ENCODE measurements around the gene EDAR.

EDAR gene

GRCh38 chr2:108941767-108942166 lies 47.3 kb downstream of the EDAR start:
- no peak for TF ChIP-seq CTCF (IDR thresholded peaks at IDR 0.05; ENCODE audit: control insufficient read depth, insufficient read depth, low read depth, low read length, missing control alignments)
- no peak overlapping the region for H3K4me3 ChIP-seq (ENCODE audit: control insufficient read depth, low read depth, low read length)
- DNase-seq (ENCODE audit: low read depth), result no peak

DNA sequence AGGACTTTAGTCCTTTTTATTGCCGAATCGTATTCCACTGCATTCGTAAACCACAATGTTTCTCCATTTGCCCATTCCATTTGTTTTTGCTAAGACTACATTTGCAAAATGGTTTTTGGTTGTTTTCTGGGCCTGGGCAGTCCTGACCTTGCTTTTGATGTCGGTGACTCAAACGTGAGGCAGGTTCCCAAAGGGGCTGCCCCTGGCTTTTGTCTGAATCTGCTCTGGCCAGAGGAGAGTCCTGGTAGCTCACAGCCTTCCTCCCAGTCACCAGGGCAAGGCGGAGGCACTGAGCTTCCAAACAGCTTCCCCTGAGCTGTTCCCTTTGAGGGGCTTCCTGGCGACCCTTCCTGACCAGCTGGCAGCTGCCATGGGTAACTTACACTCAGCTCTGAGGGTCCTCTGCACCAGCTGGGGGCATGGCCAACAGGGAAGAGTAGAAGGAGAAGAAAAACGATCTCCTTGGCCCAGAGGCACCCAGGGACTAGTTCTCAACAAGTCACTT lies 47.8 kb downstream of the EDAR start:
- no peak for DNase-seq (ENCODE audit: low read depth)
- no peak for TF ChIP-seq CTCF (IDR thresholded peaks at IDR 0.05; ENCODE audit: control insufficient read depth, insufficient read depth, low read depth, low read length, missing control alignments)
- H3K4me3 ChIP-seq (ENCODE audit: control insufficient read depth, low read depth, low read length), result no peak overlapping the region

DNA sequence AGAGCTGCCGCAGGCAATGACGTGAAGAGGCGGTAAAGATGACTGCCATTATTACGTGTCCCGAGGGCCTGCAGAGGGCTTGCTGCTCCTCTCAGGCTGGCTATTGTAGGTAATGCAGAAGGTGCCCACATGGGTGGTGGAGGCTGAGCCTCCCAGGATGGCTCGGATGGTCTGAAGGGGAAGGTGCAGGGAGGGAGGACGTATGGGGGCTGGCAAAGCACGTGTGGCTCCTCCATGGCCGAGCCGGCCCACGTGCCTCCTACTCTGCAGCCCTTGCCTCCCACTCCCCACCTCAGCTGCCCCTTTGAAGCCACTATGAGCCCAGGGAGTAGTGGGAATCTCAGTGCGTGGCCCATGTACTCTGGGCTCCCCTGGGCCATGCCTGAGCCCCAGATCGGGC lies 48.9 kb downstream of the EDAR start:
- no peak for TF ChIP-seq CTCF (IDR thresholded peaks at IDR 0.05; ENCODE audit: control insufficient read depth, insufficient read depth, low read depth, low read length, missing control alignments)
- DNase-seq (ENCODE audit: low read depth), result no peak
- H3K4me3 ChIP-seq (ENCODE audit: control insufficient read depth, low read depth, low read length), result no peak overlapping the region

DNA sequence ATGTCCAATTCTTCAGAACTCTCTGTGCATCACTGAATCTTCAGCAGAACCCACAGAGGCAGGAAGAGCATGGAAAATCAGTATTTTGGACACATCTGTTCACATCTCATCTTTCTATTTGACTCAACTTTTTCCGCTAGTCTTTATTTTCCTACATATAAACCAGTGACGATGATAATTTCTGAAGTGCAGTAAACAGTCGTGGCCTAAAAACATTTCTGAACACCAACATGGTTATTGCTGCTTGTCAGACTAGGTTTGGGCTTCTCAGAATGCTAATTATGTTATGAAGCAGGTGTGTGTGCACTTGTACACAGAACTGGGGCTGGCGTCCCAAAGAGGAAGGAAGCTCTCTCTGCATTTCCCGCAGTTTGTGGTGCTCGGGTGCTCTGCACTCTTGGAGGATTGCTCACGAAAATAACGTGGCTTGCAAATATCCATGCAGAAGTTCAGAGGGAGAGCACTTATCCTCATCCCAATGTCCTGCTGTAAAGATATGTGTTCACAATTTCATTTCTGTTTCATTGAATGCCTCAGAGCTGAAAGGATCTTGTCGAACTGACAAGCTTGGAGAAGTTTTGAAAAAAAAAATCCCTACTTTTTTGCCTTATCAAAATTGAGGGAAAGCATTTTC lies 50.8 kb downstream of the EDAR start:
- no peak for DNase-seq (ENCODE audit: low read depth)
- H3K4me3 ChIP-seq (ENCODE audit: control insufficient read depth, low read depth, low read length), result no peak overlapping the region
- no peak for TF ChIP-seq CTCF (IDR thresholded peaks at IDR 0.05; ENCODE audit: control insufficient read depth, insufficient read depth, low read depth, low read length, missing control alignments)

DNA sequence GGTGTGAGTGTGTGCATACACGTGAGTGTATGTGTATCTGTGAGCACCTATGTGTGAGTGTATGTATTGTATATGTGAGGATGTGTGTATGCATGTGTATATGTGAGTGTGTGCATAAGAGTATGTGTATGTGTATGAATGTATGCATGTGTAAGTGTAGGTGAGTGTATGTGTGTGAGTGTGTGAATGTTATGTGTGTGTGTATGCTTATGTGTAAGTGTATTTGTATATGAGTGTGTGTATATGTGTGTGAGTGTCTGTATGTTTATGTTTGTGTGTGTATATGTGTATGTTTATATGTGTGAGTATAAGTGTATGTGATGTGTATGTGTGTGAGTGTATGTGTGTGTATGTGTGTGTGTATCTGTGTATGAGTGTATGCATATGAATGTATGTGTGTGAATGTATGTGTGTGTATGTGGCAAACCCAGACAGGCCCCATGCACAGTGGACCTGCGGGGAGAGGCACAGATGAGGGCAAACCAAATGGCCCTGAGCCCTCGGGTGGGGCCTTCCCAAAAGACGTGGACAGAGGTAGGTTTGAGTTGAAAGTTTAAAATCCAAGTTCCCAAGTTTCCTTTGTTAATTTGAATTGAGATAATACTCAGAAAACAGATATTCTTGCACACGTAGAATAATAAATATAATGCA lies 51.5 kb downstream of the EDAR start:
- TF ChIP-seq CTCF (IDR thresholded peaks at IDR 0.05; ENCODE audit: control insufficient read depth, insufficient read depth, low read depth, low read length, missing control alignments), result no peak
- no peak overlapping the region for H3K4me3 ChIP-seq (ENCODE audit: control insufficient read depth, low read depth, low read length)
- DNase-seq (ENCODE audit: low read depth), result no peak

DNA sequence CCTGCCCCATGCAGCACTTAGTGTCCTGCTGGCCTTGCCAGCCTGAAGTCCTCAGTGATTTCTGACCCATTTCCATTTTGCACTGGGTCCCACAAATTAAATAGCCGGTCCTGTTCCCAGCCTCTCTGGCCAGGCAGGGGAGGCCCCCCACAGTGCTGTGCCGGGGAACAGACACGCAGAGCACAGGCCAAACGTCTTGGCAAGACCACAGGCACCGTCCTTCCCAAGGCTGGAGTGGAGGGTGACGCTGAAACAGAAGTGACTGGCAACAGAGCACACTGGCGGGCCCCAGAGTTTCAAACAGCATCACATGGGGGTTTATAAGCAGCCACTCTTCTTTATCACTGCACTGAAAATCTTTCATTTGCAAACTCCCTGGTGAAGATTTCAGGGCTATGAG lies 52.2 kb downstream of the EDAR start:
- TF ChIP-seq CTCF (IDR thresholded peaks at IDR 0.05; ENCODE audit: control insufficient read depth, insufficient read depth, low read depth, low read length, missing control alignments), result no peak
- no peak for DNase-seq (ENCODE audit: low read depth)
- H3K4me3 ChIP-seq (ENCODE audit: control insufficient read depth, low read depth, low read length), result no peak overlapping the region
